ENCODE results near the gene EPN1. TPM values are rescaled to one million over a fixed set of nuclear protein-coding genes. Genes with fewer than 3 reads are reported as not detected.

EPN1 gene
- total RNA-seq, 1 donor from 2014 or later = 115 TPM

- no peaks in the 10 kb centered on the region for H3K27me3 Mint-ChIP-seq
- DNase-seq (ENCODE audit: low spot score, unreplicated experiment) = no peak
- H3K4me1 Mint-ChIP-seq (ENCODE audit: low read depth) = peaks cover 9% of the 10 kb centered on the region
- H3K4me3 Mint-ChIP-seq (ENCODE audit: low read depth) = peak overlapping the region; percentile 50
- no peak for TF ChIP-seq CTCF (IDR thresholded peaks at IDR 0.05; ENCODE audit: unreplicated experiment)
- no peak overlapping the region for H3K27ac Mint-ChIP-seq
- H3K9me3 Mint-ChIP-seq (ENCODE audit: low read depth) = no peaks in the 10 kb centered on the region
- H3K36me3 Mint-ChIP-seq (ENCODE audit: insufficient read depth) = peaks cover 8% of the 10 kb centered on the region
Observed at GRCh38 chr19:55650602-55651230, 24.3 kb upstream of the EPN1 start.

- Mint-ChIP-seq H3K36me3 (ENCODE audit: insufficient read depth) (peaks cover 11% of the 10 kb centered on the region), H3K27me3 (no peaks in the 10 kb centered on the region), H3K4me3 (ENCODE audit: low read depth) (no peak overlapping the region), H3K4me1 (ENCODE audit: low read depth) (peaks cover 14% of the 10 kb centered on the region), H3K9me3 (ENCODE audit: low read depth) (no peaks in the 10 kb centered on the region), H3K27ac (no peak overlapping the region)
- TF ChIP-seq CTCF (IDR thresholded peaks at IDR 0.05; ENCODE audit: unreplicated experiment) = no peak
- no peak for DNase-seq (ENCODE audit: low spot score, unreplicated experiment)
Observed at GRCh38 chr19:55651236-55651635, 23.8 kb upstream of the EPN1 start.

GRCh38 chr19:55652311-55653128 is 22.5 kb upstream of the EPN1 start:
- Mint-ChIP-seq H3K27ac (no peak overlapping the region), H3K36me3 (ENCODE audit: insufficient read depth) (peaks cover 9% of the 10 kb centered on the region)
- no peak for DNase-seq (ENCODE audit: low spot score, unreplicated experiment)

GRCh38 chr19:55653651-55654322 is 21.2 kb upstream of the EPN1 start:
- Mint-ChIP-seq H3K4me3 (ENCODE audit: low read depth) (peak overlapping the region; percentile 90), H3K9me3 (ENCODE audit: low read depth) (no peaks in the 10 kb centered on the region), H3K27ac (peak overlapping the region; percentile 98), H3K36me3 (ENCODE audit: insufficient read depth) (peaks cover 9% of the 10 kb centered on the region), H3K27me3 (no peaks in the 10 kb centered on the region), H3K4me1 (ENCODE audit: low read depth) (peaks cover 27% of the 10 kb centered on the region)
- peak; percentile 97 for DNase-seq (ENCODE audit: low spot score, unreplicated experiment)
- peak; percentile 99 for TF ChIP-seq CTCF (IDR thresholded peaks at IDR 0.05; ENCODE audit: unreplicated experiment)

More at GRCh38 chr19:55652311-55653128, 22.5 kb upstream of the EPN1 start:
- H3K9me3 Mint-ChIP-seq (ENCODE audit: low read depth) = no peaks in the 10 kb centered on the region
- H3K4me3 Mint-ChIP-seq (ENCODE audit: low read depth) = no peak overlapping the region
- no peak for TF ChIP-seq CTCF (IDR thresholded peaks at IDR 0.05; ENCODE audit: unreplicated experiment)
- H3K27me3 Mint-ChIP-seq = no peaks in the 10 kb centered on the region
- peaks cover 24% of the 10 kb centered on the region for H3K4me1 Mint-ChIP-seq (ENCODE audit: low read depth)

DNA sequence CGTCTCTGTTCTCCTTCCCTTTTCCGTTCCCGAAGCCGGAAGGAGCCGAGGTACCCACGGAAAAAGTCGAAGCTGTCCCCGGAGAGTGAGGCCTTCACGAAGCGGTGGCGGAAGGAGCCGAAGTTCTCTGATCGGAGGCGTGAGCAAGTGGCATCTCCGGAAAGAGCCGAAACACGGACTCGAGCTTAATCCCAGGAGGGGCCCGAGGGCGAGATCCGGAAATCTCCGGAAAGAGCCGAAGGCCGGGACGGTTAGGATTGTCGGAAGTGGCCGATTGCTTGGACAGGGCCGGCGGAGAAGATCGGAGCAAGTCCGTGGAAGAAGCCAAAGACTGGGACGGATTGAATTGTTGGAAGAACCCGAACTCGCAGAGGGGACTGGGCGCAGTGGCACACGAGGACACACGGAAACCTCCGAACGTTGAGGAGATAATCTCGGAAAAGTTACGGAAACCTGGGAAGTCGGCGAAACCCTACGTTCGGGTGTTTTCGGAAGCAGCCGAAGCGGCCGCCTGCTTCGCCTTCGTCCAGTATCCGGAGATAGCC is 20.6 kb upstream of the EPN1 start:
- Mint-ChIP-seq H3K36me3 (ENCODE audit: insufficient read depth) (peaks cover 9% of the 10 kb centered on the region), H3K4me1 (ENCODE audit: low read depth) (peaks cover 26% of the 10 kb centered on the region), H3K4me3 (ENCODE audit: low read depth) (peak overlapping the region; percentile 90), H3K27ac (peak overlapping the region; percentile 98), H3K27me3 (no peaks in the 10 kb centered on the region), H3K9me3 (ENCODE audit: low read depth) (no peaks in the 10 kb centered on the region)
- TF ChIP-seq CTCF (IDR thresholded peaks at IDR 0.05; ENCODE audit: unreplicated experiment) = no peak
- peak; percentile 99 for DNase-seq (ENCODE audit: low spot score, unreplicated experiment)

Measured in progenitor cell of endocrine pancreas (in vitro differentiated cells).